GM18858 (cell line): ENCODE data around the gene RAB37.

ENCODE experiments used
- ATAC-seq: cut with Tn5 transposase; IDR thresholded peaks from one replicate; pipeline ENCODE4 v1.9.1; 2021; ENCODE audit not compliant: unreplicated experiment

Gene RAB37

DNA sequence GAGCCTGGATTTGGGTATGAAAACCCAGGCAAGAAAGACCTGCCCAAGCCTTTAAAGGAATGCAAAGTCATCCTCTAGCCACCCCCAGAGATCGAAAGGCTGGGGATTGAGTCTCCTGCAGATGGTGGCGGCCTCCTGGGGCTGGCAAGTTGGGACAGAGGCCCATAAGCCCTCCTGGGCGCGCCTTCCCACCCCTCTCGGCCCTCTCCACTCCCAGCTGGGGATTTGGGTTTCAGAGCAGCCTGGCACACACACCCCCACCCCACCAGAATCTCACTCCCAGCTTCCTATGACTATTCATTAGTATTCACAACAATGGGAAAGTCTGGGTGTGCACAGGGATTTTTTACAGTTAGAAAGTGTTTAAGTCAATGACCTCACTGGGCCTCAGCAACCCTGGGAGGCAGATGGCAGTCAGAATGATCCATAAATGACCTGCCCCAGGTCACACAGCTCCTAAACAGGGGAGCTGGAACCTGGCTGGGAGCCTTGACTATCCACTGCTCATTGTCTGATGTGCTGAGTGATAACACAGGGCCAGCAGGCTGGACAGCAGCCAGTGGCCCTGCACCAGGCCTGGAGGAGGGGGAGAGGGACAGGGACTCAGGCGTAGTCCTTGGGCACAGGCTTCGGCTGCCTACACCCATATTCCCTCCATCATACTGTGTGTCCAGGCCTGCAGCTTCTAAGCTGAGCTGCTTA lies 23.5 kb downstream of the RAB37 start:
- no peak for ATAC-seq

DNA sequence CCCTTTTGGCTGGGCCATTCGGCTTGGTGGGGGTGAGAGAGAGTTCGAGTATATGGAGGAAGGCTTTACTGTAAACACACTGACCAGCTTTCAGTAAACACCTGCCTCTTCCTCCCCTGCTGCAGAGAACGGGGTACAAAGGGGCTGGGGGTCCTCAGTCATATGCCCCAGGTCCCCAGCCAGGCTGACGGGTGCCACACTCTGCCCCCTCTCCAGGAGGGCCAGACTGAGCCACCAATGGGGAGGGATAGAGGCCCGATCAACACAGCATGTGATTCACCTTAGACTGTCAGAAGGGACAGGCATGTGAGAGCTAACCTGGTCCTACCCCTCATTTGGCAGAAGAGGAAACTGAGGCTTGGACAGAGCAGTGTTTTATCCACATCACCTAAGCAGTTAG lies 24.4 kb downstream of the RAB37 start:
- ATAC-seq, result no peak

DNA sequence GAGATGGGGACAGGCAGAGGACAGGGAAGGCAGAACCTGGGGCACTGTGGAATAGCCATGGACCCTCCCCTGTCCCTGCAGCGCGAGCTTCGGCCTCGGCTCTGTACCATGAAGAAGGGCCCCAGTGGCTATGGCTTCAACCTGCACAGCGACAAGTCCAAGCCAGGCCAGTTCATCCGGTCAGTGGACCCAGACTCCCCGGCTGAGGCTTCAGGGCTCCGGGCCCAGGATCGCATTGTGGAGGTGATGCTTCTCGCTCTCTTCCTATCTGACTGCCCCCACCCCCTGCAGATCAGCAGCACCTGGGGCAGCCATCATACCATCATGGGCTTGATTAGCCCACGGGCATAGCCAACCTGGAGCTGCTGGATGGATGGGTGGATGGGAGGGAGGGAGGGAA lies 24.9 kb downstream of the RAB37 start:
- ATAC-seq, result no peak

DNA sequence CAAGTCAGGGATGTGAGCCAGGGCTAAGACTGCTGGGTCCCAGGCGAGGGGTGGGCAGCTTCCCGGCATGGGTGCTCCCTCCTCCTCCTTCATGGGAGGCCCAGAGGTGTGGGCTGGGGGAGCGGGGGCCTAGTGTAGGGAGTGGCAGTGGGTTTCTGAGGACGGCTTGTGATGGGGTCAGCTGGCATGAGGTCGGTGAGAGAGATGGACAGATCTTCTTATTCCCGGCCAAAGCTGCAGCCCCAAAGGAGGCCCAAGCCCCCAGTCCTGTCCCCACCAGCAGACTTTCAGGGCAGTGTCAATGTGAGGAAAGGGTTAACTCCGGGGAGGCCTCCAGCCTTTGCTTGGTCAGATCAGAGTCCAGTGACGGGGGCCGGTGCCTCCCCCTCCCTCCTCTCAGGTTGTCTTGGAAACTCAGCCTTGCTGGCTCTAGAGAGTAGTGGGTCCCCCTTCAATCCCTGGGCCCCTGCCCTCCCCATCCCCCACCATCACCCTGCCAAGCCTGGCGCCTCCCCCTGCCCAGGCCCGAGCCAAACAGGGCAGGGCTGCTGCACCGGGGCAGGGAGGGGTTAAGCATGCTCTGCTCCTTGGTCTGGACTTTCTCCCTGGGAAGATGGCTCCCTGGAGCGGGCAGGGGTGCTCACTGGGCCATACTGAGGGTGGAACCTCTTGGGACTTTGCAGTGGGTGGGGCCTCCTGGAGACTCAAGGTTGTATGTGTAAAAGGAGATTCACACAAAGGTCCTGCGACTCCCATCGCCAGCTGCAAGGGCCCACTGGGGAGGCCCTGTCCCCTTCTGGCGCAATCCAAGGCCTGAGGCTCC lies 26.7 kb downstream of the RAB37 start:
- no peak for ATAC-seq

DNA sequence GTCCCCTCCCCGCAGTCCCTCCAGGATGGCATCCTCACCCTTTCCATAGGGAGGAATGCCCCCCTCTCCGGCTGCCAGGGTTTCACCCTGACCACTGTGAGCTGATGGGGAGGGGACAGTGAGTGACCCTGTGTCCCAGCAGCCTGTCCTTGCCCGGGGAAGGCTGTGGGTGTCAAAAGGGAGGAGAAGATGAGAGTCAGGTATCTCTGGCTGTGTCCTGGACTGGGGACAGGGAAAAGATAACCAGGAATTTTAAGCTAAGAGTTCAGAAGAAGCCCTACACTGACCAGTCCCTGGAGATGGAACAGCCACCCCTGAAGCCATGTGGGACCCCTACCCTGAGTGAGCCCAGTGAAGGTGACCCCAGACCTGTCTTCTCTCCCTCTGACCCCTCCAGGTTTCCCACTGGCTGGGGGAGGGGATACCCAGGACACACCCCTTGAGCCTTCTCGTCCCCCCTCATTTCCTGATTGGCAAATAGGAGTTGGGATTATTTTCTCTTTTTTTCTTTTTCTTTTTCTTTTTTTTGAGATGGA lies 27.8 kb downstream of the RAB37 start:
- no peak for ATAC-seq

DNA sequence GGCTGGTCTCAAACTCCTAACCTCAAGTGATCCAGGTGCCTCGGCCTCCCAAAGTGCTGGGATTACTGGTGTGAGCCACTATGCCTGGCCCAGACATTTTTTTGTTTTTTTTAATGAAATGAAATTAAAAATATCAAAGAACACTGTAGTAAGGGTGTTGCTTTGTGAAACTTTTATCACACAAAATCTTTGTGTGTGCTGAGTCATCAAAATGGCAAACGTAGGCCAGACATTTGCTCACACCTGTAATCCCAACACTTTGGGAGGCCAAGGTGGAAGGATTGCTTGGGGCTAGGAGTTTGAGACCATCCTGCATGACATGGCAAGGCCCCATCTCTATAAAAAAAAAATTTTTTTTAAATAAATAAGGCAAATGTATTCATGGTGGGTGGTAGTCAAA lies 29.4 kb downstream of the RAB37 start:
- no peak for ATAC-seq

DNA sequence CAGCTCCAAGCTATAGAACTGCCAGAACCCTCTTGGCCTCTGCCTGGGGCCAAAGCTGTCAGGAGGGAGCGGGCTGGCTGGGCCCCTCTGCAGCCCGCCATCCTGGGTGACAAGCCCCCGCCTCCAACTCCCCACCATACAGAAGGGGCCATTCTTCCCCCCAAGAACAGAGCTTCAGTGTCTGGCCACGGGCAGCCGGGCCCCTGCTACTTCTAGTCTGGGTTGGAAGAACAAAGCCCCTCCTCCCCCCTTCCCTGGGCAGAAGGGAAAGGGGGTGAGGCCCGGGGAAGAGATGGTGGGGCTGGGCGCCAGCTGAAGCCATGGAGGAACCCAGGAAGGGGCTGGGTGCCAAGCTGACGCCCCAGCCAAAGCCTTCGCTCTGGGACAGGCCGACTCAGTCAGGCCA lies 30.1 kb downstream of the RAB37 start:
- ATAC-seq, result no peak

DNA sequence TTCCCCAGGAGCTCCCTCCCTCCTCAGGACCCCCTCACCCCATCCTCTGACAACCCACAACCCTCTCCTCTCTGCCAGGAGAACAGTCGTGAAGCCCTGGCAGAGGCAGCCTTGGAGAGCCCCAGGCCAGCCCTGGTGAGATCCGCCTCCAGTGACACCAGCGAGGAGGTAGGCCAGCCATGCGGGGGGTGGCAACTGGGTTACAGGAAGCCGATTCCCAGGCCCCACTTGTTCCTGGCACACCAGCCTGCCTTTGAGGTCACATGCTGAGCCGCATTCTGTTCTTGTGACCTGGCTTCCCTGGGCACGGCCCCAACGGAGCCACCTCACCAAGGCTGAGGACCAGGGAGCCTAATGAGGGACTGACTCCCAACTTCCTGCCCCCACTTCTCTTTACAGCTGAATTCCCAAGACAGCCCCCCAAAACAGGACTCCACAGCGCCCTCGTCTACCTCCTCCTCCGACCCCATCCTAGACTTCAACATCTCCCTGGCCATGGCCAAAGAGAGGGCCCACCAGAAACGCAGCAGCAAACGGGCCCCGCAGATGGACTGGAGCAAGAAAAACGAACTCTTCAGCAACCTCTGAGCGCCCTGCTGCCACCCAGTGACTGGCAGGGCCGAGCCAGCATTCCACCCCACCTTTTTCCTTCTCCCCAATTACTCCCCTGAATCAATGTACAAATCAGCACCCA lies 31.2 kb downstream of the RAB37 start:
- no peak for ATAC-seq

DNA sequence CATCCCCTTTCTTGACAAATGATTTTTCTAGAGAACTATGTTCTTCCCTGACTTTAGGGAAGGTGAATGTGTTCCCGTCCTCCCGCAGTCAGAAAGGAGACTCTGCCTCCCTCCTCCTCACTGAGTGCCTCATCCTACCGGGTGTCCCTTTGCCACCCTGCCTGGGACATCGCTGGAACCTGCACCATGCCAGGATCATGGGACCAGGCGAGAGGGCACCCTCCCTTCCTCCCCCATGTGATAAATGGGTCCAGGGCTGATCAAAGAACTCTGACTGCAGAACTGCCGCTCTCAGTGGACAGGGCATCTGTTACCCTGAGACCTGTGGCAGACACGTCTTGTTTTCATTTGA lies 31.7 kb downstream of the RAB37 start:
- ATAC-seq, result no peak

DNA sequence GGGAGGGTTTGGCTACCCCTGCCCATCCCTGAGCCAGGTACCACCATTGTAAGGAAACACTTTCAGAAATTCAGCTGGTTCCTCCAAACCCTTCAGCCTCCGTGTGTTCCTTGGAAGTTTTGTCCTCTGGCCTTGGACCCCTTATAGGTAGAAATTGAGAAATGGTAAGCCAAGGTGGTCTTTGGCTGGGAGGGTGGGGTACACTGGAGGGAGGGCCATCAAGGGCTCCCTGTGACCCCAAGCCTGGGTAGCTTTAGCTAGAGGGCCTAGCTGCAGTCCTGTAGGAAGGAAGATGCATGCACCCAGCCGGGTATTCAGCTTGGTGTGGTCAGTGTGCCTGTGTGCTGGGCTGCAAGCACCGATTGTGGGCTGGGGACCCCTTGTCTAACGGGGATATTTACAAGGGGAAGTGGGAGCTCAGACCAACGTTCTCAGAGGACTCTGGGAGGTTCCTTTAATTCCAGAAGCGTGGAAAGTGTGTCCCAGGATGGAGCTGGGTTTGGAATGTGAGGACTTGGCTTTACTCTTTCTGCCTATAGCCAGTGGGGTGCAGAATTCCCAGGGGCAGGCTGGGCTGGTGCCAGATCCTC lies 32.3 kb downstream of the RAB37 start:
- no peak for ATAC-seq

DNA sequence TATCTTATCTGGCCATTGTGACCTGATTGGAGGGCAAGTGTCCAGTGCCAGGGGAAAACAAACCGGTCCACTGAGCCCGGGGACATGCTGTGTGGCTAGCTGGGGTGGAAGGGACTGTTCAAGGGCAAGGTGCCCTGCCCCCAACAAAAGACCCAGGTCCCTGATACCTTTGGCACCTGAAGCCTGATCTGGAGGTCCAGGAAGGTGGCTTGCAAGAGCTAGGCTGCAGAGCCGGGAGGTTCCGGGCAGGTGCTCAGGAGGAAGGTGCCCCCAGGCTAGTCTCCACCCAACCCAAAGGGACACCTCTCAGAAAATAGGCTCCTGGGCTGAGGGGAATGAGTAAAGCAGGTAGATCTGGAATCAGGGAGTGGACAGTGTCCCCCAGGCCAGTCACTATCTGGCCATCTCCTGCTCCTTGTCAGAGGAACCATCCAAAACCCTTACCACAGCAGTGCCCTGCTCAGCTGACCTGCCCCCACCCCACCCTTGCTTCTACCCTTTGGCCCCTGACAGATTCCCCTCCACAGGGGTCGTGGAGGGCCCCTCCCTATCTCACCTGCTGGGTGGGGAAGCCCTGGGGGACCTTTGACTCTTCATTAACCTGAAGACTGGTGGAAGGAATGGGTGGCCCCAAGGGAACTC lies 32.9 kb downstream of the RAB37 start:
- no peak for ATAC-seq

DNA sequence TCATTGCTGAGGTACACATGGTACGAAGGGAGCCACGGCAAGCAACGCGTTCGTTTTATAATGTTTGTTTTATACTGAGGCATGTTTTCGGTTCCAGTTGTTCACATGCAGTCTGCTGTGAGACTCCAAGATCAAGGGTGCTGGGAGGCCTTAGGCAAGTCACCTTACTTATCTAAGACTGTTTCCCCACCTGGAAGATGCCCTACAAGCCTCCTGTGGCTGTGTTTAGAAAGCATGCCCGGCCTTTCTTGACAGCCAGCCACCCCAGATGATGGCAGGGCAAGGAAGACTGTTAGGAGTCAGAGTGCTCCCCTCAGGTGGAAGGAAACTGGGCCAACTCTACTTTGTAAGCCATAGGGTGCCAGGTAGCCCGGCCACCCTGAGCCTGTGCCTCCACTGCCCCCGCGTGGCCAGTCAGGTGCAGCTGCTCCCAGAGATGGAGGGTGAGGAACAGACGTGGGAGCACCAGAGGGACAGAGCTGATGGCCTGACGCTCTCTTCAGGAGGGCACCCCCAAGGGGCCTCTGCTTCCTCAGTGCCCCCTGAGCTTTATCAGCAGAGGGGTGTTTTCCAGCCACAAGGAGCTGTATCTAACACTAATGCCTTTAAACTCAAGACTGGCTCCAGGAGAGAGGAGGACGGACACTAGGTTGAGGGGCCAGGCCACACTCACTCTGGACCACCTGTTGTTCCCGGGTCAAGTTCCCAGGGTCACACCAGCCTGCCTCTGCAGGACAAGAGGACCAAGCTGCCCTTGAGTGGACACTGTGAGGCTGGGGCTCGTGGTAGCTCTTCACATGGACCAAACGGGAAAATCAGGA lies 33.7 kb downstream of the RAB37 start:
- ATAC-seq, result no peak

DNA sequence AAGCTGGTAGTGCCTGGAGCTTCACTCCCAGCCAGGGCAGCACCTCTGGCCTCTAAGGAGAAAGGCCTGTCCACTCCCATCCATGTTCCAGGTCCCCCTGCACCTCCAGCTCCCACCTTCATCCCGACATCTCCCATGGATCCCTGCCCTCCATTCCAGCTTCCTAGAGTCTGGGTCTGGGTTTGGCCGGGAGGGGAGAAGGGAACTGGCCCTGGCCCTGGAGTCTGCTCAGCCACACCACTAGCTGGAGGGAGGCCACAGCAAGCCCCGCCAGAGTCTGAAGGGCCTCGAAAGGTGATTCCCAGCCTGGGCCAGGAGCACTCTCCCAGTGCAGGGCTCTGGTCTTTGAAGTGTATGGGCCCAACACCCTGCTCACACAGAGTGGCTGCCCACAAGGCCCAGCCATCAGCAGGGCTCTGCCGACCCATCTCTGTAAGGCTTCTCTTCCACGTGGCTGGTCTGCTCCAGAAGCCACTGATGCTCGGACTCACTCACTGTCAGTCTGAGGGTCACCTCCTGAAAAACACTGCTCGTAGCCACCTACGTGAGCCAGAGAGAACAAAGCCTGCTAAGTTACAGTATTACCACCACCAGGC lies 34.4 kb downstream of the RAB37 start:
- ATAC-seq, result no peak

DNA sequence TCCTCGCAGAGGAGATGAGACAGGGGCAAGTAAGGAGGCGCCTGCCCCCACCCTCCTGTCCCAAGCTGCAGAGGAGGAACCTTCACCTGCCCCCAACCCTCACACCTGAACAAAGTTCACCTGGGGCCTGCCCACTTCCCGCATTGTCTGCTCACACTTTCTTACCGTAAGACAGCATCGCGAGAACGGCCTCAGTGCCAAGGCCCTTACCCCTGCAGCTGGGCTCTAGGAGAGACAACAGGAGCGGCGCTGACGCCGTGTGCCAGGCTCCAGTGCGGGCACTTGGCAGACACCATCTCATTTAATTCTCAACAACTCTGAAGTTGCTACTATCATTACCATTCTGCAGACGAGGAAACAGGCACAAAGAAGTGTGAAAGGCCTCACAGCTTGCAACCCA lies 35.0 kb downstream of the RAB37 start:
- no peak for ATAC-seq

DNA sequence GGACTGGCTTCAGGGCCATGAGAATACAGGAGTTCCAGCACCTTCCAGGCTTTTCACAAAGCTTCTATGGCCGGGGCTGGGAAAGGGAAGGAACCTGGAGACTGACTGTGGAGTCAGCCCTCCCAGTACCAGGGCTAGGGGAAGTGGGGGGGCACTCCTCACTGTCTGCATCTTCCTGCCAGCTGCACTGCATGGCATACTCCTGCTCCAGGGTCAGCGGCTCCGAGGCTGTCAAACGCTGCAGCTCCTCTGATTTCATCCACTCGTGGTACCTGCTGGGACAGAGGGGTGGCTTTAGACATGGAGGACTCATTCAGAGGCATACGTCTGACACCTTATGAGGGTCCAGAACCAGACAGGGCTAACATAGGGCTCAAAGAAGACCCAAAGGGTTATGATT lies 36.4 kb downstream of the RAB37 start:
- ATAC-seq, result no peak

DNA sequence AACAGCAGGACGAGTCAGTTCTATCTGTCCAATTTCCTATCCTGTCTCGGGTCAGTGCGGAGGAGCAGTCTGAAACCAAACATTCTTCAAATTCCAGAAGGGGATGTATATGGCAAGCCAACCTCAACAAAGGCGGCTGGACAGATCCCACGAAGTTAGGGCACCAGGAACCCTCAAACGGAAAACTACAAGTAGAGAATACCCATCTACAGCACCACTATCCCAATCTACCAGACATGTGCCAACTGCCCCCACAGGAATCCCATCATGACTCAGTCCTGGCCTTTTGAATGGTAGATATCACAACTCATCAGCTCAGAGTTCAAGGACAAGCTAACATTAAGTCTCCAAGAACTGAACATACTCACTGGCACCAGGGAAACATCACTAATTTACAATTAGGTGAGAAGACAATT lies 36.8 kb downstream of the RAB37 start:
- ATAC-seq, result no peak

DNA sequence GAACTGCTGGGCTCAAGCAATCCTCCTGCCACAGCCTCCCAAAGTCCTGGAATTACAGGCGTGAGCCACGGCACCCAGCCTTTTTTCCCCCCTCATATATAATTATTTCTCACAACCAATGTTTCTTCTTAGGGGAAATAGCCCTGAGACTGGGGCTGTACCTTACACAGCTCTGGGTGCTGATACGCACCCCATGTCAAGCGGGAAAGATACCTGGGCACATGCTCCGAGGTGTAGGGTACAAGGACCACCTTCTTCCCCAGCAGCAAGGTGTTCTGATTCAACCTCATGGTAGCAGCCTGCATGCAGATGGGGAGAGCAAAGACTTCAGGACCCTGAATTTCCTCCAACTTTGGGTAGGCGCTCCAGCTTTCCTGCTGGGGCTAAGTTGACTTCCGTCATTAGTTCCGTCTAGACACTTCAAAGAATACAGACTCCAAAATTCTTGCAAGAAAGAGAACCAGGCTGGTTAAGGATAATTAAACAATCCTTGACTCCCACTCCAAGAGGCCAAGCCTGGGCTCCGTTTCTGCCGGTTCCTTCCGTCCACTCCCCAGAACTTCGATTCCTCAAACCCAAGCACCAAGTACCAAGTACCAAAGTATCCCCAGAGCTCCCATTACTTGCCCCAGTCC lies 38.5 kb downstream of the RAB37 start:
- no peak for ATAC-seq

DNA sequence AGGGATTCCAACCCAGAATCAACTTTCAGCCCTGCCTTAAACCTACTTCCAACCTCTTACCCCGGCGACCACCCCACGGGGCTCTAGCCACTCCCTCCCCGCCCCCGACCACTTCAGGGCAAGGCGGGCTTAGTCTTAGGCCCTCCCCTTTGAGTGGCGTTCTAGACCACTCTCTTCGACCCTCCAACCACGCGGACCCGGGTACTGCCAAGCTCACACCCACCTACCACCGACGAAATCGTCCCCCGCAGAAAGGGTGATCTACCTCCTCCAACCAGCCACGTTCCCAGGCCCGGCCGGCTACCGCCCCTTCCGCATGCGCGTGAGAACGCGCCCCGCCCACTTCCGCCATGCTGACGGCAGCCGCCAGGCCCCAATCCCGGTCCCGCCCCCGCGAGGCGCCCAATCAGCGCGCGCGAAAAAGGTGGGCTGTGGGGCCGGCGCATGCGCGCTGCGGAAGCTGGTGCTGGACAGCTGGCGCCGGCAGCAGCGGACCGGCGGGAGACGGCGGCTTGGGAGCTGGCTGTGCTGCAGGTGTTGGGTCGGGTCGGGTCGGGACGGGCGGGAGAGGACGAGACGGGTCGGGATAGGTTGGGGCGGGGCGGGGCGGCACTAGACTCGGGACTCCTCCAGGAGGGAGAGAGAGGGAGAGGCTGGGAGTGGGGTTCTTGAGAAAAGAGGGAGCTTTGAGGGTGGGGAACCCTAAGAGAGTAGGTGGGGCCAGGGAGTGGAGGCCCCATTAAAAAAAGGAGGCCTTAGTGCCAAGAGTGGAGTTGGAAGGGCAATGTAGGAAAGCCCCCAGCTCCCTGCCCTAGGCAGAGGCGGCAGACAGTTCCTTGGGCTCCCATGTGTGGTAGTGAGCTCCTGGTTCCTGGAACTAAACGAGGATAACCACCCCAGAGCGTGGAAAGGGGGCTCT lies 39.2 kb downstream of the RAB37 start, which contains the start of gene NAT9:
NAT9 (minus strand) TSS at position 302 of the 919 bp plus-strand sequence. CDS start 647 bp downstream, outside the sequence.
- ATAC-seq, result peak; percentile 58
